ENCODE measurements around the gene FOXRED1.
A peak's percentile ranks its signal among the peaks of the same experiment; 100 is the strongest.

Gene FOXRED1

GRCh38 chr11:126310992-126311310 lies 42.0 kb downstream of the FOXRED1 start:
- Histone ChIP-seq H3K27ac (no peak overlapping the region), H3K9me3 (ENCODE audit: low read depth, low read length) (no peaks in the 10 kb centered on the region), H3K9ac (ENCODE audit: insufficient read length) (no peak overlapping the region), H3K36me3 (ENCODE audit: insufficient read depth, low read length) (peaks cover 6% of the 10 kb centered on the region; the same call in 1 of the 2 replicates), H3K4me3 (no peak overlapping the region)
- TF ChIP-seq FOXP2 (optimal IDR thresholded peaks at IDR 0.05; ENCODE audit: control extremely low read depth, extremely low read length, insufficient read depth), result no peak
- TF ChIP-seq POLR2AphosphoS5 (IDR thresholded peaks at IDR 0.05; ENCODE audit: borderline replicate concordance, low read depth, low read length), result no peak
- no peak for TF ChIP-seq EZH2 (IDR thresholded peaks at IDR 0.05)
- DNase-seq (ENCODE audit: low read depth, low spot score), result no peak

GRCh38 chr11:126311401-126312291 lies 42.7 kb downstream of the FOXRED1 start:
- Histone ChIP-seq H3K4me3 (no peak overlapping the region), H3K27ac (no peak overlapping the region), H3K9ac (ENCODE audit: insufficient read length) (no peak overlapping the region), H3K36me3 (ENCODE audit: insufficient read depth, low read length) (peaks cover 6% of the 10 kb centered on the region; the same call in 1 of the 2 replicates), H3K9me3 (ENCODE audit: low read depth, low read length) (no peaks in the 10 kb centered on the region)
- TF ChIP-seq EZH2 (IDR thresholded peaks at IDR 0.05), result no peak
- TF ChIP-seq FOXP2 (optimal IDR thresholded peaks at IDR 0.05; ENCODE audit: control extremely low read depth, extremely low read length, insufficient read depth), result no peak
- no peak for TF ChIP-seq POLR2AphosphoS5 (IDR thresholded peaks at IDR 0.05; ENCODE audit: borderline replicate concordance, low read depth, low read length)
- DNase-seq (ENCODE audit: low read depth, low spot score), result no peak

- peaks cover 6% of the 10 kb centered on the region; the same call in 1 of the 2 replicates for H3K36me3 ChIP-seq (ENCODE audit: insufficient read depth, low read length)
- no peak overlapping the region for H3K27ac ChIP-seq
- H3K9me3 ChIP-seq (ENCODE audit: low read depth, low read length), result no peaks in the 10 kb centered on the region
- DNase-seq (ENCODE audit: low read depth, low spot score), result no peak
- no peak for TF ChIP-seq EZH2 (IDR thresholded peaks at IDR 0.05)
- H3K4me3 ChIP-seq, result no peak overlapping the region
- no peak overlapping the region for H3K9ac ChIP-seq (ENCODE audit: insufficient read length)
These were observed 44.0 kb downstream of the FOXRED1 start for GRCh38 chr11:126312961-126313360.

- H3K4me3 ChIP-seq, result no peak overlapping the region
- no peak for DNase-seq (ENCODE audit: low read depth, low spot score)
- H3K27ac ChIP-seq, result no peak overlapping the region
- H3K36me3 ChIP-seq (ENCODE audit: insufficient read depth, low read length), result peaks cover 6% of the 10 kb centered on the region; the same call in 1 of the 2 replicates
- no peaks in the 10 kb centered on the region for H3K9me3 ChIP-seq (ENCODE audit: low read depth, low read length)
- H3K9ac ChIP-seq (ENCODE audit: insufficient read length), result no peak overlapping the region
- no peak for TF ChIP-seq EZH2 (IDR thresholded peaks at IDR 0.05)
These were observed 44.9 kb downstream of the FOXRED1 start for GRCh38 chr11:126313826-126314225.

- H3K4me3 ChIP-seq, result no peak overlapping the region
- H3K27ac ChIP-seq, result no peak overlapping the region
- DNase-seq (ENCODE audit: low read depth, low spot score), result no peak
- peaks cover 6% of the 10 kb centered on the region; the same call in 1 of the 2 replicates for H3K36me3 ChIP-seq (ENCODE audit: insufficient read depth, low read length)
- TF ChIP-seq FOXP2 (optimal IDR thresholded peaks at IDR 0.05; ENCODE audit: control extremely low read depth, extremely low read length, insufficient read depth) (no peak), EZH2 (IDR thresholded peaks at IDR 0.05) (no peak), POLR2AphosphoS5 (IDR thresholded peaks at IDR 0.05; ENCODE audit: borderline replicate concordance, low read depth, low read length) (no peak)
- H3K9ac ChIP-seq (ENCODE audit: insufficient read length), result no peak overlapping the region
- H3K9me3 ChIP-seq (ENCODE audit: low read depth, low read length), result no peaks in the 10 kb centered on the region
These were observed 48.4 kb downstream of the FOXRED1 start for GRCh38 chr11:126317432-126317755.

GRCh38 chr11:126317756-126318573 lies 49.0 kb downstream of the FOXRED1 start:
- no peak for DNase-seq (ENCODE audit: low read depth, low spot score)
- Histone ChIP-seq H3K27ac (peak overlapping the region; percentile 72), H3K4me3 (0 out of 2 replicates have a peak overlapping the region, but pooled peaks have one; percentile 12), H3K9me3 (ENCODE audit: low read depth, low read length) (no peaks in the 10 kb centered on the region), H3K36me3 (ENCODE audit: insufficient read depth, low read length) (peaks cover 6% of the 10 kb centered on the region; the same call in 1 of the 2 replicates), H3K9ac (ENCODE audit: insufficient read length) (no peak overlapping the region)
- TF ChIP-seq POLR2AphosphoS5 (IDR thresholded peaks at IDR 0.05; ENCODE audit: borderline replicate concordance, low read depth, low read length) (no peak), EZH2 (IDR thresholded peaks at IDR 0.05) (no peak), FOXP2 (optimal IDR thresholded peaks at IDR 0.05; ENCODE audit: control extremely low read depth, extremely low read length, insufficient read depth) (no peak)

GRCh38 chr11:126318574-126319373 lies 49.8 kb downstream of the FOXRED1 start:
- Histone ChIP-seq H3K4me3 (no peak overlapping the region), H3K9ac (ENCODE audit: insufficient read length) (no peak overlapping the region), H3K9me3 (ENCODE audit: low read depth, low read length) (no peaks in the 10 kb centered on the region), H3K36me3 (ENCODE audit: insufficient read depth, low read length) (peaks cover 6% of the 10 kb centered on the region; the same call in 1 of the 2 replicates), H3K27ac (peak overlapping the region; percentile 72)
- peak; percentile 73 for DNase-seq (ENCODE audit: low read depth, low spot score)
- TF ChIP-seq FOXP2 (optimal IDR thresholded peaks at IDR 0.05; ENCODE audit: control extremely low read depth, extremely low read length, insufficient read depth) (peak; percentile 77), POLR2AphosphoS5 (IDR thresholded peaks at IDR 0.05; ENCODE audit: borderline replicate concordance, low read depth, low read length) (no peak)

- no peak overlapping the region for H3K4me3 ChIP-seq
These were observed 50.4 kb downstream of the FOXRED1 start for GRCh38 chr11:126319374-126319740.

More at GRCh38 chr11:126319374-126319740, 50.4 kb downstream of the FOXRED1 start:
- H3K36me3 ChIP-seq (ENCODE audit: insufficient read depth, low read length), result peaks cover 3% of the 10 kb centered on the region; the same call in 1 of the 2 replicates
- H3K9me3 ChIP-seq (ENCODE audit: low read depth, low read length), result no peaks in the 10 kb centered on the region
- H3K9ac ChIP-seq (ENCODE audit: insufficient read length), result no peak overlapping the region
- no peak for TF ChIP-seq POLR2AphosphoS5 (IDR thresholded peaks at IDR 0.05; ENCODE audit: borderline replicate concordance, low read depth, low read length)
- no peak for TF ChIP-seq EZH2 (IDR thresholded peaks at IDR 0.05)
- TF ChIP-seq FOXP2 (optimal IDR thresholded peaks at IDR 0.05; ENCODE audit: control extremely low read depth, extremely low read length, insufficient read depth), result no peak
- DNase-seq (ENCODE audit: low read depth, low spot score), result no peak
- peak overlapping the region; percentile 72; the same call in 1 of the 2 replicates for H3K27ac ChIP-seq
